ENCODE measurements around the gene SLC9A7.
A peak's percentile ranks its signal among the peaks of the same experiment; 100 is the strongest.
"Not testable (repeated sequence)": the region's sequence is repeated elsewhere in the genome, so short reads cannot be mapped to it uniquely, and the experiment has no call there.

SLC9A7 gene

DNA sequence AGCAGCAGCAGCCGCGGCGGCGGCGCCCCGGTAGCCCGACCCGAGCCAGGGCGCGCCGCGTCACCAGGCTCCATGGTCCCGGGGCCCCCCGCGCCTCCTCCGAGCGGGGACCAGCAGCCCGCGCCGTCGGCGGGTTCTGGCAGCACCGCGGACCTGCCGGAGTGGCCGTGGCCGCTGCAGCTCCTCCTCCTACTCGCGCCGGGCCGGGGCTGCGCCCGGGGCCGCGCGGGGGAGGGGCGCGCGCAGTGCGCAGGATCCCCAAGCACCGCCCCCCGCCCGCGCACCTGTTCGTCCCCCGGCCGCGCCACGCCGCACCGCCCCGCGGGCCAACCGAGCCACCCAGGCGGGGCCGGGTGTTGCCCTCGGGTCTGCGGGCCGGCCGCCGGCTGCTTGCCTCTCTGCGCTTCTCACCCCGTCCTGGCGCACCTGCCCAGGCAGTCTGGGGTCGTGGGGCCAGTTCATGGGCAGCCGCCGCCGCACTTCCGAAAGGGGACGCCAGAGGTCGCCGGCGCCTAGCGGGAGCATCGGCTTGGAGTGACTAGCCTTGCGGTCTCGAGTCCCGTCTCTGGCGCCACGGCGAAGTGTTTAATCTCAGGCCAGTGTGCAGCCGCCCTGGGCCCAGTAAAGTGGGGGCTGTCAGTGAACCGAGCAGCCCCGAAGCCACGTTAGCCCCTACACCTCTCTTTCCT, at the start of gene SLC9A7:
TSS of gene SLC9A7 (minus strand) at position 163 of the 689 bp plus-strand sequence. CDS start at position 74, 89 bp downstream.
- DNase-seq: peak; percentile 49

DNA sequence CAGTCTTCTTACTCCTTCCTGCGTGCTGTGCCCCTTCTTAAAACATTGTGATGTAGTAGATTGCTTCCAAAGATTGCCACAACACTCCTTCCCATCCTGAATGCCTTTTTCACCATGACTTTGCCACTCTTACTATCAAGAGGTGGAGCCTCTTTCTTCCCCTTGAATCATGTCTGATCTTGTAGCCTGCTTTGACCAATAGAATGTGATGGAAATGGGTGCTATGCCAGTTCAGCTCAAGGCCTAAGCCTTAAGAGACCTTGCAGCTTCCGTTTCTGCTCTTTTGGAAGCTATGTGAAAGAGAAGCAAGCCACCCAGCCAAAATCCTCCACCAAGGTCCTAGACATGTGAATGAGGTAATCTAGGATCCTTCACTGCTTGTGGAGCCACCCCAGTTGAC, 46.4 kb upstream of the SLC9A7 start:
- no peak for DNase-seq

DNA sequence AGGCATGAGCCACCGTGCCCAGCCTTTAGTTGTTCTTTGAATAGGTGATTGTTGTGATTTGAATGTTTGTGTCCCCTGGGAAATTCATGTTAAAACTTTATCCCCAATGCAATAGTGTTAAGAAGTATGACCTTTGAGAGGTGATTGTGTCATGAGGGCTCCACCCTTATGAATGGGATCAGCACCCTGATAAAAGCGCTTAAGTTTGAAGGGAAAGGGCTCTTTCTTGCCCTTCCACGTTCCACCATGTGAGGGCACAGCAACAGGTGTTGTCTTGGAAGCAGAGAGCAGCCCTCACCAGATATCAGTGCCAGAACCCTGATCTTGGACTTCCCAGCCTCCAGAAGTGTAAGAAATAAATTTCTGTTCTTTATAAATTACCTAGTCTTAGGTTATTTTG, 44.2 kb upstream of the SLC9A7 start:
- DNase-seq: no peak

DNA sequence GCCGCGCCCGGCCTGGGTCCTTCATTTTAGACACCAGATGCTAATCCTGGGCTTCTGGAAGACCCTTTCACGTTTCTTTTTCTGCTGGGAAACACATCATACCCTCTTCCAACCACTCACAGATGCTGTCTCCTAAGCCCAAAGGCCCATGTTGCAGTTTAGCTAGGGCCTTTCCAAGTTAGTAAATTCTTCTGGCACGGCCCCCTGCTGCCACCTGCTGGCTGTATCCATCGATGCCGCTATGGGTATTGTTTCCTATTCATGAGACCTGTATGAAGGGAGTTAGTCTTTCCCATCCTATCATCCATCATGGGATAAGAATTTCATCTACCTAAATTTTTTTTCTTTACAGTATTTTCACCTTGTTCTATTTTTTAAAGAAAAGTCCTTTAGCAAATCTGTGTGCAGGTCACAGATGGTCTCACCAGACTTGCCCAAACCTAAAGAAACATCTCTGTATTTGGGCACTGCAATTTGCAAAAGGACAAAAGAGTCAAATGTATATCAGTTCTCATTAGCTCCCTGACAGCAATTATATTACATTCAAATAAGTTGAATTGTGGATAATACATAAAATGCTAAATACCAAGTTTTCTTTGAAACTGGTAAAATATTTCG, 37.8 kb upstream of the SLC9A7 start:
- DNase-seq: no peak

DNA sequence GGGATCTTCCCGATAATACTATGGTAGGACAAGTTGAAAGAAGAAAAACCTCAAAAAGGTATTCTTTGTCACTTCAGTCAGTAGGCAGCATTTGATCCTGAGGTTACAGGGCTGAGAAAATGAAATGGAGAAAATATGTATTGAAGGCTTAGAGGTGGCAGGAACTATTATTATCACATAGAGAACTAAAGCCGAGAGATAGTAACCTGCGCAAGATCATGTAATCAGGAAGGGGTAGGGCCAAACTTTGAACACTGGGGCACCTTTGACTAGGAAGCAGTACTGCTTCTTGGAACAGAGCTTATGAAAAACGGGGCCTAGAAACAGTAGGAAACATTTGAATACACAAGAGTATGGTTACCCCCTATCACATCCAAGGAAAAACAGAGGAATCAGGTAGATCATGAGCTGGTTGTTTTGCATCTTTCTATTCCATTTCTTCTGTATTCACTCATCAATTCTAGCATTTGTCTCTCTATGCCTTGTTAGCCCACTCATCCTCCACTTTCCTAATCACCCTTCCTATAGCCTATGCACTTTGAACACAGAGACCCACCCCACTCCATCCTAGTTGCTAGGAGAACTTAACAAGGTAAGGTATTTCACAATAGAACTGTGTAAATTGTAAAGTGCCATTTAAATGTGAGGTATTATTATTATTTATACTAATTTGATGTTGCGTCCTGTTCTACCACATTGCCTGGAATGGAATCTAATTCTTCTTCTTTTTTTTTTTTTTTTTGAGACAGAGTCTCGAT, 34.6 kb upstream of the SLC9A7 start:
- no peak for DNase-seq

DNA sequence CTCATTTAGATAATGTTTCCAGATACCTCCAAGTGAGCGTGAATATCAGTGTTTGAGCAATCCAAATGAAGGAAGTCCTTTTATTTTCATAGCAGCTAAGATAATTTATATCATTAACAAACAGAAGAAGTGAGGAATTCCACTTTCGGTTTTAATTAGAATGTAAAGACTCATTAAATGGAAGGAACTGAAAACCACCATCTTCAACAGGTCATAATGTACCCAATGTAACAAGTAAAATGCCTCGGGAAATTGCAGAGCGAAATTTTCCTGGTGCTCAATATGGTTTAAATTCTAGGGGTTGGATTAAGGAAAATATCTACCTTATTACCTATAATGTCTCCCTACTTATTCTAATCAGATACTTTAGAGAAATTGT, 33.9 kb upstream of the SLC9A7 start:
- no peak for DNase-seq

DNA sequence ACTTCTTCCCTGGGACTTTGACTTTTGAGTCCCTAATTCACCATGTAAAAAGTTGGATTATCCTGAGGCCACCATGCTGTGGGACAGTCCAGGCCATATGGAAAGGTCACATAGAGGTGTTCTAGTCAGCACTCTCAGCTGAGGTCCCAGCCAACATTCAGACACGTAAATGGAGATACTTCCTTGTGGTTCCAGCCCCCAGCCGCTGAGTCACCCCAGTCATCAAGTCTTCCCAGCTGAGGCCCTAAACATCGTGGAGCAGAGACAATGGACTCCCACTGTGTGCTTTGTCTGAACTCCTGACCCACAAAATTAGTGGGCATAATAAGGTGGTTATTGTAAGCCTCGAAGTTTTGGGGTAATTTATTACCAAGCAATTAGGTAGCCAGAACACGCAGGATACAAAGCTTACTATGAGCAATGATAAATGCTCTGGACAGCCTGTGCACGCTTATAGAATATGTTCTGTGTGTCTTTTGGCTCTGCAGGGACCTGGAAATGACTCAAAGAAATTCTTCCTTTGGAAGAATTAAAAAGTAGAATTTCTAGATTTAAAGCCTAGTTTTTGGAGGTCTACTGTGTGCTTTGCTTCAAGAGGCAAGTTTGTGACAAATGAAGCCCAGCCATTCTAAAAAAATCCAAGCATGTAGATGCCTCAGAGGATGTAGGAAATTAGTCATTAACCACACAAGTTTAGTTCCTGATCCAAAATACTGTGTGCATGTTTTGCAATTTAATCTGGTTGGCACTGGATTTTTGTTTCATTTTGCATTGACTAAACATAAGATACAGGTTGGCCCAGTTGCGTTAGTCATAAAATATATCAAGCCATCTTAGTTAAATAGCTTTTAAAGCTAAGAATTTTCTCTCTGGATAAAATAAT, 33.2 kb upstream of the SLC9A7 start:
- DNase-seq: no peak

DNA sequence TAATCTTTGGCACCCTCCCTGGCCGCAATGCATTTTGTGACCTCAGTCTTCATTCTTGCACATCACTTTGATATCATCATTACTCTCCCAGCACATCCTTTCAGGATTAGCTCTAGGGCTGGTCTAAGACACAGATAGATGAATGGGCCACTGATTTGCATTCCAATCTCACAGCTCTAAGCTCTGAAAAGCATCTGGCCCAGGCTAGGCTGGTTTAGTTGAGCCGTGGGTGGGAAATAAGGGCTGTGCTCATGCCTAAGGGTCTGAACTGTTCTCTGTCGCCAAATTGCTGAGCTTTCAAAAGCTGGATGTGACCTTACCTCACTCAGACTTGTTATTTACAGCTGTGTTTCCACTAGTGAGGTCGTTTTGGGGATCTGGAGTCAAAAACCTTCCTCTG, 30.0 kb upstream of the SLC9A7 start:
- DNase-seq: no peak

DNA sequence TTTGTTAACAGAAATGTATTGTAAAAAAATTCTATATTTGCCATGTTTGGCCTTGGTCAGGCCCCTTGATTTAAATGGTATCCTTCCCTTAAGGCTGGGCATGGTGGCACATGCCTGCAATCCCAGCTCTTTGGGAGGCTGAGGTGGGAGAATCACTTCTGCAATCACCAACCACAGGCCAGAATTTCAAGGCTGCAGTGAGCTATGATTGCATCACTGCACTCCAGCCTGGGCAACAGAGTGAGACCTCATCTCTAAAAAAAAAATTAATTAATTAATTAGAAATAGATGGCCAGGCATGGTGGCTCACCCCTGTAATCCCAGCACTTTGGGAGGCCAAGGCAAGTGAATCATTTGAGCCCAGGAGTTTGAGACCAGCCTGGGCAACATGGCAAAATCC, 25.5 kb upstream of the SLC9A7 start:
- DNase-seq: not testable (repeated sequence)

DNA sequence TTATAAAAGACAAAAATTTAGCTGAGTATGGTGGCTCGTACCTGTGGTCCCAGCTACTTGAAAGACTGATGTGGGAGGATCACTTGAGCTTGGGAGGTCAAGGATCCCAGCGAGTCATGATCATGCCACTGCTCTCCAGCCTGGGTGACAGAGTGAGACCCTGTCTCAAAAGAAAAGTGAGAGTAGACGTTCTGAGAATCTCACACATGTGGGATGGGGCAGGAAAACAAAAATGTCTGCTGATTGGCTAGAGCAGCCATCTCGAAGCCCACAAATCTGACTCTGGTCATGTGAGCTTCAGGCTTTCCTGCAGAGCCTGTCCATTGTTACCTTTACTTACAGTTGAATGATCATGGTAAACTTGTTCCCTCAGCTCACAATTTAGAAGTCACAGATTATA, 23.1 kb upstream of the SLC9A7 start:
- no peak for DNase-seq

DNA sequence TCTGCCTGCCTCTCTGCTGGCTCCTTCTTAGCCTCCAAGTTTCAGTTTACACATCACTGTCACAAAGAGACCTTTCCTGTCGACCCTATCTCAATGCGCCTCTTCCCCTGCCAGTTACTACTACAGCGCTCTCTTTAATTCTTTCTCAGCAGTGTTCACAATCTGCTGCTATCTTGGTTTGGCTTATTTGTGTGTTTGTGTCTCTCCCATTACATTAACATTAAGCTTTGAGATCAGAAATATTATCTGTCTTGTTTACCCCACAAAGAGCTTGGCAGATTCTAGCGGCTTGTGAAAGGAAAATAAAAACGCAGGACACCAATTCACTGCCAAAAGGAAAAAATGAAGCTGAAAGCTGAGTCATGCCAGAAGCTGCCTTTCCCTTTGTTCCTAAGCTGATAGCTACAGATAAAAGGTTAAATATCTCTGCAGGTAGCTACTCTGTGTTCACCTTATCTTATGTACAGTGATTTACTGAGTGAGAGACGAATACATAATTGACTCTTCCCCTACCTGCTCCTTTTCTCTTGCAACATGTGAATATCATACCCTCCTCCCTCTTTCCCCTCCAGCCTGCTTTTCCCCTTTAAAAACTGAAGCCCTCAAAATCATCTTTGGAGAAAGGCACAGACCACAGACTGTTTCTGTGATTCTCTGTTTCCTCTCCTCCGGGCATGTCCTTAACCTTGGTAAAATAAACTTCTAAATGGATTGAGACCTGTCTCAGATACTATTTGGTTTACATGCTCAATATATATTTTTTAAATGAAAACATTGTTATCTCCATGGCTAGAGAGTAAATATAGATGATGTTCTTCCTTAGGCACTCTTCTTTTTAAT, 19.3 kb upstream of the SLC9A7 start:
- DNase-seq: no peak

DNA sequence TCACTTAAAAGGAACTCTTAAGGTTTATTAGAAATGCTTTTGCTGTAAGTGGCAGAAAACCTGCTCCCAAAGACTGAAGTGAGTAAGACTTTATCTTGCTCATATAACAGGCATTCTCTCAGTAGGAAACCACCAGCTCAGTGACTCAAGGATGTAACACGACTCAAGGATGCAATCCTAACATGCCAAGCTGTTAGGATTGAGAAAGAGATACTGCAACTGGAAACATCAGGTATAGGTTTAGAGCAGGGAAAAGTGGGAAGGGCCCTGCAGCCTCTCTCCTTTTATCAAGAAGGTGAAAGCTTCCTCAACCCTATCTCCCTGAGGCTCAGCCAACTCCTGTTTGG, 11.9 kb upstream of the SLC9A7 start:
- no peak for DNase-seq

DNA sequence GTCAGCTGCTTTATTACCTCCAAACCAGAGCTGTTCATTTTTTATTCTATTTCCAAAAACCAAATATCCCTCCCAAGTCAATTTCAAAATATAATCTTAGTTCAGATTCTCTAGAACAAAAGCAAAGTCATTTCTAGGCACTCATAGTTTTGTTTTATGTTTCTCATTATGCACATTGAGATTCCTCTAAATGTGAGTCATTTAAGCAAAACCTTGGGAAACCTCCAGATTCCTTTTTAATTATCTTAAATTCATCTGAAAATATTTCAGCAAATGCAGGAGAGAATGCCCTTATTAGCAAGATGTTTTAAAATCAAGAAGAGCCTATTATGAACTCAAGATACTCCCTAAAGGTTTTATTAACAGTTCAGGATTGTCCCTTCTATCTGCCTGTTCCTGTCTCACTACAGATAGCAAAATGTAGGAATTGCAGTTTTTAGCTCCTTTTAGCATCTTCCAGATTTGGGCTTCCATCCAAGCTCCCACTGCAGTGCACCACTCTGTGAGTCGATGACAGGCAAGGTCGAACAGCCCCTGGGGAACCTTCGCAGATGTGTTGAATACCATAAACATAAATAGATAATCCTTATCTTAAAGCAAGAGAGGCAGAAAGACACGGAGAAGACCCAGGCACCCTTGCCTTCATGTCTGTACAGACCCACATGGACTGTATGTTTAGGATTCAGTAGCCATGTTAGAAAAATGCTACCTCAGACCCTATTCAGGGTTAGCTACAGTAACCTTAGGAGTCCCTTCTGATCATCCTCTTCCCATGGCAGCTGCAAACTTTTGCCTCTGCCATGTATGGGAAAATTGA, 11.3 kb upstream of the SLC9A7 start:
- no peak for DNase-seq

DNA sequence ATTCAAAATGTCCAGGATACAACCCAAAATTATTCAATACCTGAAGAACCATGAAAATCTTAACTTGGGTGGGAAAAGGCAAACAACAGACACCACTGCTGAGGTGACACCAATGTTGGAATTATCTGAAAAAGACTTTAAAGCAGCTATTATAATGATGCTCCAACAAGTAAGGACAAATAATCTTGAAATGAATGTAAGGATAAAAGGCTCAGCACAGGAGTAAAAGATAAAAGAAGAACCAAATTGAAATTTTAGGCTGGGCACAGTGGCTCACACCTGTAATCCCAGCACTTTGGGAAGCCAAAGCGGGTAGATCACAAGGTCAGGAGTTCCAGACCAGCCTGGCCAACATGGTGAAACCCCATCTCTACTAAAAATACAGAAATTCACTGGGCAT, 4.0 kb upstream of the SLC9A7 start:
- DNase-seq: no peak

DNA sequence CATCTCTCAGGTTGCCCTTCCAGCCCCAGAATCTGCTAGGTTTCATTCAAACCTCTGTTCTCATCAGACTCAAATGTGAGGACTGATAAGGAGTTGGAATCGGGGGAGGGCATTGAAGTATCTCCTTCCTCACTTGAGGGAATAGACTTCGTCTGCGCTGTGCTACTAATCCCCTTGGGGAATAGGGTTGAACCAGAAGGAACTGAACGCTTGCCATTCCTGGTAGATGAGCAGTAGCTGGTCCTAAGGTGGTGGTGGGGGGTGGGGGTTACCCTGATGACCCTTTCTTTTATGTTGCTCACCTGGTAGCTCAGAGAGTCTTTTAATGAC, 692 bp upstream of the SLC9A7 start:
- DNase-seq: peak; percentile 49

DNA sequence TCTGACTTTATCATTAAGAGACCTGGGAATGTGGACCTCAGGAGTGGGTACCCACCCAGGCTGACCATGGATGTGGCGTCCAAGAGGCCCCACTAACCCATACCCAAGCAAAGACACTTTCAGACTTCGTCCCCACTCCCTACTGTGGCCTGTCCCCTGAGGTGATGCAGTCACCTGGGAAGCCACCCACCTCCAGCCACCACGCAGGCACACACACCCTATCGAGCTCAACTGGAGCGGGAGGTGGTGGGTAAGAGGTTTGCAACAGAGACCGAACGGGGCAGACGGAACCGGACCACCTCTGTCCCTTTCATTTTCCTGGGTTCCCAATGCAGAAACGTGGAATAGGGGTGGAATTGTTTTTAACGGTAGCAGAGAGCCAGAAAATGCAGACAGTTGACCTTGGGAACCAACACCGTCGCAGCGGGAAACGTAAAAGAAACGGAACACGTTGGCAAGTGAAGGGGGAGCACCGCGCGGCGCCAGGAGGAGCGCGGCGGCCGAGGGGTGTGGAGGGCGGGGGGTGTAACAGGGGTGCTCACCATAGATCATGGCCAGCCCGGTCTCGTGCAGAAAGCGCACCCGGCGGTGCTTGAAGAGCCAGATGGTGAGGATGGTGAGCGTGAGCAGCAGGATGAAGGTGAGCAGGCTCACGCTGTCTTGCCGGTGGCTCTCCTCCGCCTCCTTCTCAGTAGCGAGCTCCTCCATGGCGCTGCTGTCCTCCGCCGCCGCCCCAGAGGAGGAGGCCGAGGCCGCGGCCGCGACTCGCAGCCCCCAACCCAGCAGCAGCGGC, 559 bp downstream of the SLC9A7 start:
- no peak for DNase-seq

DNA sequence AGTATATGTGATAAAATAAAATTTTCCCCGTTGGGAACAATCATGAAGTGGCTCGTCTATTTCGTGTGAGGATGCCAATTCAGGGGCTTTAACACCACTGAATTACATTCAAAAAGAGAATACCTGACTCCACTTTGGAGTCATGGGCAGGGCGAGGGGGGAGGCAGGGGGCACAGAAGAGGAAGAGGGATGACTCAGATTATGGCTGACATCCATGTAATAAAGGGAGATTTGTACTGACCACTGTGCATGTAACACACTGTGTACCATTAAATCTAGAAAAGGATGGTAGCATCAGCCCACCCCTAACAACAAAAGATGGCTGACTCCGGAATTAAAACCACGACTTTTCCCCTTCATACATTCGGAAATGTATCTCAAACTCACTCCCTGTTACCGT, 1.3 kb downstream of the SLC9A7 start:
- DNase-seq: no peak

DNA sequence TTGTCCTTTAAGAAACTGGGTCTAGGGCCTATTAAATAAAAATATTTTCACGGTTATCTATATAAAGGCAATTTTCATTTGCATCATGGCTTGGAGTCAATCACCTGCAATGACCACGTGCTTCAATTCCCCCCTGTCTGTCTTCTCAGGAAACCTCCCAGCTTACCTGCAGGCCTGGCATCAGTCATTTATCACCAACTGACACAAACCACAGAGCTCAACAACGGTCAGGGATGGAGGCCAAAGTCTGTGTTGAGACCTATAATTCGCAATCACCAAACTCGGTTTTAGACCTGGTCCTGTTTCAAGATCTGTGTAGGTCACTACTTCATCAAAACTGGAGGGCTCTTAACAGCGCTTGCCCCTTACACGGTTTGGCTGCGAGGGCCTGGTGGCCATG, 1.9 kb downstream of the SLC9A7 start:
- no peak for DNase-seq

DNA sequence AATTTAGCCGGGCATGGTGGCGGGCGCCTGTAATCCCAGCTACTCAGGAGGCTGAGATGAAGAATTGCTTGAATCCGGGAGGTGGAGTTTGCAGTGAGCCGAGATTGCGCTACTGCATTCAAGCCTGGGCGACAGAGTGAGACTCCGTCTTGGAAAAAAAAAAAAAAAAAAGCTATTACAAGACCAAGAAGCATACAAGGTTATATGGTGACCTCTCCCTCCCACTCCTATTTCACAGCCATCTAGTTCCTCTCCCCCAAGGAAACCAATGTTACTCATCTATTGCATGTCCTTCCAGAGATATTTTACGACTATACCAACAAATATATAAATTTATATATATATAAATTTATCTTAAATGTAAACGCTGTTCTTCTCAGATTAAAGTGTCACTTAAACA, 3.2 kb downstream of the SLC9A7 start:
- no peak for DNase-seq

DNA sequence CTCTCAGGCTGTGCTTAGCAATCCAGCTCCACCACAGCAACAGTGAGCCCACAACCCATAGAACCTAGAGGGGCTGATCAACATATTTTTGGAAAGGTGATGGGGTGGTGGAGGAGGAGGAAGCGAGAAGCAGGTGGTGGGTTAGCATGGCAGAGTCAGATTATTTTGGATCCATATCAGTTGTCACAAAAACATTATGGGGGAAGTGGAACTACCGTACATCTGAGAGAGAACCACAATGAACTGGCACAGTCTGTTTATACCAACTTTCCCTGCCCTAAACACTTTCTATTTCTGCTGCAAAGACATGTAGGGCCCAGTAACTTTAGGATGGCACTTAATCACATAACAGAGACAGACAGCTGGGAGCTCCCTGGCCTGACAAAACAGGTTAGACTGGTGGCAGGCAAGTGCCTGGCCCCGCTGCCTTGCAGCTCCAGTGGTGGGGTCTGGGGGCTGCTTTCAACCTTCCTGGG, 4.3 kb downstream of the SLC9A7 start:
- no peak for DNase-seq

DNA sequence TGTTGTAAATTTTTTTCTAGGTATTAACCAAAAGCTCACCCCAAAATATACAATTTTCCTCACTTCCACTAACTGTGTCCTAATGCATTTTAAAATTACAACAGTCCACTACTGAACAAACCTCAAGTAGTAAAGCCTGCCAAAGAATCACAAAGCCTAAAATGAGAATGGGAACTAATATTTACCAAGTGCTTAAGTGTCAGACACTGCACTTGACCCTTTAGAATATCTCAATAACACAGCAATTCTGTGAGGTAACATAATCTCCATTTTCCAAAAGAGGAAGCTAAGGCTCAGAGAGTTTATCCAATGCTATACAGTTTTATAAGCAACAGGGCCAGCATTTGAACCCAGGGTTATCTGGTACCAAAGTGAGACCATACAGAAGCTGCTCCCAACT, 4.9 kb downstream of the SLC9A7 start:
- DNase-seq: no peak

Measured in NCI-H524 treated with DMSO at 0.1 percent for 48 hours (cell line).